ENCODE measurements around the gene TUBD1. TPM values are rescaled to one million over a fixed set of nuclear protein-coding genes. Genes with fewer than 3 reads are reported as not detected.
"Not testable (repeated sequence)": the region's sequence is repeated elsewhere in the genome, so short reads cannot be mapped to it uniquely, and the experiment has no call there.

TUBD1 gene
- total RNA-seq, 1 experiment from 2014 or later: 5.2 TPM

DNA sequence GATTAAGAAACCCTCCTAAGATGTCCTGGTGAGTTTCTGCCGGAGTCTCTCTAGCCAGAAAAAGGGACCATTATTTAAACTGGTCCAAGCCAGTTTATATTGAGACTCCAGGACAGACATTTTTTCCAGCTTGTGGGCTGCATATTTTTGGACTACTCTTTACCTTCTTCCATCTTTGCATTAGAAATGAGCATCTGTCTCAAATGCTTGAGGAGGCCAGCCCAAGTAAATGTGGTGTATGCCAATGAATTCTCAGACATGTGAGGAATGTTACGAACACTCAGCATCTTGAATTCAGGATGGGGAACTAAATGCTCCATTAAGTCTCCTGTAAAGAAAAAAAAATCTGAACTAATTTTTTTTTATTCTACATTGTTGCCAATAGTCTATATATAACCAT lies 18.4 kb downstream of the TUBD1 start:
- intact Hi-C loops (cut with micrococcal nuclease): no loop called here
- ChIA-PET CTCF (no interaction called here), POLR2A (interaction anchor here (0.6 kb wide), 1 partner anchor 190 kb away, joined by 3 read pairs; no protein-coding TSS in a partner anchor)
- H3K36me3 Mint-ChIP-seq (ENCODE audit: insufficient read depth, unreplicated experiment): peaks cover 35% of the 10 kb centered on the region
- no peaks in the 10 kb centered on the region for H3K4me1 Mint-ChIP-seq (ENCODE audit: insufficient read depth, unreplicated experiment)
- H3K9me3 Mint-ChIP-seq (ENCODE audit: unreplicated experiment): no peaks in the 10 kb centered on the region
- H3K27ac Mint-ChIP-seq (ENCODE audit: low read depth, unreplicated experiment): no peak overlapping the region
- TF ChIP-seq CTCF (IDR thresholded peaks at IDR 0.05; ENCODE audit: unreplicated experiment): no peak
- H3K4me3 Mint-ChIP-seq (ENCODE audit: unreplicated experiment): no peak overlapping the region
- H3K27me3 Mint-ChIP-seq (ENCODE audit: insufficient read depth, unreplicated experiment): no peaks in the 10 kb centered on the region
- DNase-seq (ENCODE audit: unreplicated experiment): no peak
- BruUV-seq (replicated peaks): no TSS peak

DNA sequence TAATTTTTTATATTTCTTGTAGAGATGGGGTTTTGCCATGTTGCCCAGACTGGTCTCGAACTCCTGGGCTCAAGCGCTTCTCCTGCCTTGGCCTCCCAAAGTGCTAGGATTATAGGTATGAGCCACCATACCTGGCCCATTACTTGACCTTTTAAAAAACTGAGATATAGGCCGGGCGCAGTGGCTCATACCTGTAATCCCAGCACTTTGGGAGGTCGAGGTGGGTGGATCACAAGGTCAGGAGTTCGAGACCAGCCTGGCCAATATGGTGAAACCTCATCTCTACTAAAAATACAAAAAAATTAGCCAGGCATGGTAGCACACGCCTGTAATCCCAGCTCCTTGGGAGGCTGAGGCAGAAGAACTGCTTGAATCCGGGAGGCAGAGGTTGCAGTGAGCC lies 19.3 kb downstream of the TUBD1 start:
- POLR2A ChIA-PET: interaction anchor here (0.6 to 1.1 kb wide), 2 partner anchors 10 to 166 kb away, joined by 3 read pairs; partner anchors contain the start of gene VMP1
- CTCF ChIA-PET: interaction anchor here (1.5 kb wide), 1 partner anchor 121 kb away, joined by 3 read pairs; no protein-coding TSS in a partner anchor
- intact Hi-C loops (cut with micrococcal nuclease); H3K4me3 Mint-ChIP-seq (ENCODE audit: unreplicated experiment); DNase-seq (ENCODE audit: unreplicated experiment); H3K27ac Mint-ChIP-seq (ENCODE audit: low read depth, unreplicated experiment); H3K4me1 Mint-ChIP-seq (ENCODE audit: insufficient read depth, unreplicated experiment); H3K27me3 Mint-ChIP-seq (ENCODE audit: insufficient read depth, unreplicated experiment); BruUV-seq (replicated peaks); H3K9me3 Mint-ChIP-seq (ENCODE audit: unreplicated experiment): not testable (repeated sequence)
- H3K36me3 Mint-ChIP-seq (ENCODE audit: insufficient read depth, unreplicated experiment): peaks cover 33% of the 10 kb centered on the region

DNA sequence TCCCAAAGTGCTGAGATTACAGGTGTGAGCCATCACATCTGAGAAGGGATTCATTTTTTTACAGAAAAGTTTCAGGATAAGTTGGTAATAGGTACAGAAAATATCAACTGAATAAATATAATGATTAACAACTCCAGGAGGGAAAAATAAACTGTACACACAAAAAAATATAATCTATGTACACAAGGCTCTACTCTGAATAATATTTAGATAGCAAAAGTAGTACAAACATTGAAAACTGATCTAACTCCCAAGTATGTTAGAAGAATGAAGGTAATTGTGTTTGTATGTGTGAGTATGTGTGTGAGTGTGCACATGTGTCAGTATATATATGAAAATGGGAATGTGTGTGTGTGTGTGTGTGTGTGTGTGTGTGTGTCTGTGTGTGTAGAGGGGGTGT lies 20.4 kb downstream of the TUBD1 start:
- no peak for TF ChIP-seq CTCF (IDR thresholded peaks at IDR 0.05; ENCODE audit: unreplicated experiment)
- POLR2A ChIA-PET: interaction anchor here (0.7 to 1.4 kb wide), 4 partner anchors 9 to 341 kb away, joined by 3 to 5 read pairs (median 4); no protein-coding TSS in a partner anchor
- Mint-ChIP-seq H3K27me3 (ENCODE audit: insufficient read depth, unreplicated experiment) (no peaks in the 10 kb centered on the region), H3K36me3 (ENCODE audit: insufficient read depth, unreplicated experiment) (peaks cover 23% of the 10 kb centered on the region), H3K9me3 (ENCODE audit: unreplicated experiment) (no peaks in the 10 kb centered on the region), H3K27ac (ENCODE audit: low read depth, unreplicated experiment) (no peak overlapping the region), H3K4me3 (ENCODE audit: unreplicated experiment) (no peak overlapping the region), H3K4me1 (ENCODE audit: insufficient read depth, unreplicated experiment) (no peaks in the 10 kb centered on the region)
- intact Hi-C loops (cut with micrococcal nuclease): no loop called here
- no peak for DNase-seq (ENCODE audit: unreplicated experiment)
- CTCF ChIA-PET: interaction anchor here (1.5 kb wide), 1 partner anchor 120 kb away, joined by 3 read pairs; no protein-coding TSS in a partner anchor
- no TSS peak for BruUV-seq (replicated peaks)

DNA sequence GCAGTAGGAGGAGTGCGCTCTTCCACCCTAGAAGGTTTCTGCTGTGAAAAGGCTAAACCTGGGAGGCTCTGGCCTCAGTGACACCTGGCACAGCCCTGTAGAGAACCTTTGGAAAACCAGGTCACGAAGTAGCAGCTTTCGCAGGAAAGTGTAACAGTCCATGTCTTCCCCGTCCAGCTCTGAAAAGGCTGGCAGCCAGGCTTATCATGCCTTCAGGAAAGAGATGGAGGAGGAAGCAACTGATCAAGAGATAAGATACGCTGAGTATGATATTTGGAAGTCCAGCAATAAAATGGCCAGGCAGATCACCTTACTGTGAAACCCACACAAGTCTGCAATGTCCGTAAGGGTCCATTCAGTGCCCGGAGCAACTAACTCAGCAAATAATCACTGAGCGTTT lies 22.3 kb downstream of the TUBD1 start:
- ChIA-PET POLR2A (interaction anchor here (1.0 to 1.5 kb wide), 3 partner anchors 11 to 24 kb away, joined by 4 to 9 read pairs (median 4); partner anchors contain the start of genes RPS6KB1 and TUBD1), CTCF (no interaction called here)
- no peaks in the 10 kb centered on the region for H3K4me1 Mint-ChIP-seq (ENCODE audit: insufficient read depth, unreplicated experiment)
- peaks cover 24% of the 10 kb centered on the region for H3K36me3 Mint-ChIP-seq (ENCODE audit: insufficient read depth, unreplicated experiment)
- no TSS peak for BruUV-seq (replicated peaks)
- intact Hi-C loops (cut with micrococcal nuclease): no loop called here
- H3K27me3 Mint-ChIP-seq (ENCODE audit: insufficient read depth, unreplicated experiment): no peaks in the 10 kb centered on the region
- H3K27ac Mint-ChIP-seq (ENCODE audit: low read depth, unreplicated experiment): no peak overlapping the region
- no peaks in the 10 kb centered on the region for H3K9me3 Mint-ChIP-seq (ENCODE audit: unreplicated experiment)
- no peak for TF ChIP-seq CTCF (IDR thresholded peaks at IDR 0.05; ENCODE audit: unreplicated experiment)
- no peak for DNase-seq (ENCODE audit: unreplicated experiment)
- H3K4me3 Mint-ChIP-seq (ENCODE audit: unreplicated experiment): no peak overlapping the region

- Mint-ChIP-seq H3K27ac (ENCODE audit: low read depth, unreplicated experiment) (peak overlapping the region; percentile 85), H3K9me3 (ENCODE audit: unreplicated experiment) (no peaks in the 10 kb centered on the region), H3K27me3 (ENCODE audit: insufficient read depth, unreplicated experiment) (no peaks in the 10 kb centered on the region), H3K4me3 (ENCODE audit: unreplicated experiment) (no peak overlapping the region), H3K4me1 (ENCODE audit: insufficient read depth, unreplicated experiment) (no peaks in the 10 kb centered on the region), H3K36me3 (ENCODE audit: insufficient read depth, unreplicated experiment) (peaks cover 27% of the 10 kb centered on the region)
- POLR2A ChIA-PET: interaction anchor here (0.6 to 1.7 kb wide), 5 partner anchors 12 to 128 kb away, joined by 3 to 9 read pairs (median 3); partner anchors contain the start of genes RPS6KB1 and TUBD1
- no peak for TF ChIP-seq CTCF (IDR thresholded peaks at IDR 0.05; ENCODE audit: unreplicated experiment)
- intact Hi-C loops (cut with micrococcal nuclease): no loop called here
- BruUV-seq (replicated peaks): no TSS peak
- DNase-seq (ENCODE audit: unreplicated experiment): no peak
- CTCF ChIA-PET: interaction anchor here (0.5 to 0.7 kb wide), 3 partner anchors 34 to 98 kb away, joined by 3 to 4 read pairs (median 3); no protein-coding TSS in a partner anchor
Observed at GRCh38 chr17:59869941-59870218, 22.9 kb downstream of the TUBD1 start.
